Stimulated activated naive CD8-positive, alpha-beta T cell treated with anti-CD3 and anti-CD28 coated beads, Interleukin-15, Interleukin-2, amounts not matched to agents 100 U/mL and 50 U/mL, for 24 hours (primary cell): Measurements from ENCODE around the gene MFSD11.
"Not testable (repeated sequence)": the region's sequence is repeated elsewhere in the genome, so short reads cannot be mapped to it uniquely, and the experiment has no call there.

Experiments used
- ATAC-seq: fragments of 150-1000 bp; cut with Tn5 transposase; one replicate; pipeline ENCODE4 v1.10.0; 2021
- DNase-seq: peaks from one replicate; pipeline ENCODE4 v3.0.0; 2021

The MFSD11 gene

DNA sequence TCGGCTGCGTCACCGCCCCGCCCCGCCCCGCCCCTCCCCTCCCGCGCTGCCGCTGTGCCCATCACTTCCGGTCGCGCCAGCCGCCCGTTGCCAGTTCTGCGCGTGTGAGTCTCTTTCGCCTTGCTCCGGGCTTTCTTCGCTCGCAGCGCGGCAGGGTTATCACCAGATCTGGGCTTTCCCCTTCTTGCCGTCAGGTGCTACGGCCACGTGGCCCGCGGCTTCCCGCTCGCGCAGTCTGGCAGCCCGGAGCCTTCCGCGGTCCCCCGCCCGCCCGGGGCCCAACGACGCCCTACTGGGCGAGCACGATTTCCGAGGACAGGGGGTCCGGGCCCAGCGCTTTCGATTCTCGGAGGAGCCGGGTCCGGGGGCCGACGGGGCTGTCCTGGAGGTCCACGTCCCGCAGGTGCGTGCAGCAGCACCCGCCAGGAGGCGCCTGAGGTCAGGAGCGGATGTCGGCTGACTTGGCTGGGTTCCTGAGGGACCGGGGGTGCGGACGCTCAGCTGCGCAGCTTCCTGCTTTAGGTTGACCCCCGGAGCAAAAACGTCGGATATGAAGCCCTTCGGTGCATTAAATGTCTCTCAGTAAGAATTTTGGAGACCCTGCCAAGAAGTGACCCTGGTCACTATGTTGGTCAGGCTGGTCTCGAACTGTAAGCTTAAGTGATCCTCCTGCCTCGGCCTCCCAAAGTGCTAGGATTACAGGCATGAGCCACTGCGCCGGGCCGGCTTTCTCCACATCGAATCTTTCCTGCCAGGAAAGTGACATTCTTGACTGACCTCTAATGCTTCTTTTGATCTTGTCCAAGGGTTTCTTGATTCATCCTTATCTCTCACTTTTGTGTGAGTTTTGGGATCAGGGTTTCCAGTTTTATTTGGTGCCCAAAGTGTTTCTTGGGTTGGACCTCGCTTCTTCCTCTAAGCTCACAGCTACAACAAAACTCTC, 10.9 kb upstream of the MFSD11 start, which contains the start of gene METTL23:
METTL23 (plus strand) TSS at position 64 of the 943 bp plus-strand sequence. CDS start 2,872 bp downstream, outside the sequence.
- ATAC-seq (peak; percentile 47), DNase-seq (peak; percentile 87)

GRCh38 chr17:76727745-76728456, 10.0 kb upstream of the MFSD11 start:
- DNase-seq = peak; percentile 27

DNA sequence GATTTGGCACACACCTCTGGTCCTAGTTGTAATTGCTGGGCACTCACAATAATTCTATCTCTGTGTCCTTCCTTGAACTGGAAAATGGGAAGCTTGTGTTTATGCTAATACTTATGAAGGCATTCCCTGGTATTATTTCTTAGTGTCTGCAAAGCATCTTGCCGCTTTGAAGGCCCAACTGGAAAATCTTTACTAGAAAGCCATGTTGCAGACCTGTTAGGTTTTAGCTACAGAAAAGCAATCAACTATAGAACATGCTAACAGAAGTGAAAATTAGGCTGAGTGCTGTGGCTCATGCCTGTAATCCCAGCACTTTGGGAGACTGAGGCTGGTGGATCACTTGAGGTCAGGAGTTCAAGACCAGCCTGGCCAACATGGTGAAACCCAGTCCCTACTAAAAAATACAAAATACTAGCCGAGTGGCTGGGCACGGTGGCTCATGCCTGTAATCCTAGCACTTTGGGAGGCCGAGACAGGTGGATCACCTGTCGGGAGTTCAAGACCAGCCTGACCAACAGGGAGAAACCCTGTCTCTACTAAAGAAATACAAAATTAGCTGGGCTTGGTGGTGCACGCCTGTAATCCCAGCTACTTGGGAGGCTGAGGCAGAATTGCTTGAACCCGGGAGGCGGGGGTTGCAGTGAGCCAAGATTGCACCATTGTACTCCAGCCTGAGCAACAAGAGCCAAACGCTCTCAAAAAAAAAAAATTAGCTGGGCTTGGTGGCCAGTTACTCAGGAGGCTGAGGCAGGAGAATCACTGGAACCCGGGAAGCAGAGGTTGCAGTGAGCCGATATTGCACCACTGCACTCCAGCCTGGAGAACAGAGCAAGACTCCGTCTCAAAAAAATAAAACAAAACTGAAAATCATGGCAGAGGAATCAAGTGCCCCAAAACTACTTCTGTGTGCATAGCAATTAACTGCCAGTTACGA, 5.9 kb upstream of the MFSD11 start:
- ATAC-seq, DNase-seq: not testable (repeated sequence)

More at GRCh38 chr17:76727745-76728456, 10.0 kb upstream of the MFSD11 start:
- no peak for ATAC-seq

DNA sequence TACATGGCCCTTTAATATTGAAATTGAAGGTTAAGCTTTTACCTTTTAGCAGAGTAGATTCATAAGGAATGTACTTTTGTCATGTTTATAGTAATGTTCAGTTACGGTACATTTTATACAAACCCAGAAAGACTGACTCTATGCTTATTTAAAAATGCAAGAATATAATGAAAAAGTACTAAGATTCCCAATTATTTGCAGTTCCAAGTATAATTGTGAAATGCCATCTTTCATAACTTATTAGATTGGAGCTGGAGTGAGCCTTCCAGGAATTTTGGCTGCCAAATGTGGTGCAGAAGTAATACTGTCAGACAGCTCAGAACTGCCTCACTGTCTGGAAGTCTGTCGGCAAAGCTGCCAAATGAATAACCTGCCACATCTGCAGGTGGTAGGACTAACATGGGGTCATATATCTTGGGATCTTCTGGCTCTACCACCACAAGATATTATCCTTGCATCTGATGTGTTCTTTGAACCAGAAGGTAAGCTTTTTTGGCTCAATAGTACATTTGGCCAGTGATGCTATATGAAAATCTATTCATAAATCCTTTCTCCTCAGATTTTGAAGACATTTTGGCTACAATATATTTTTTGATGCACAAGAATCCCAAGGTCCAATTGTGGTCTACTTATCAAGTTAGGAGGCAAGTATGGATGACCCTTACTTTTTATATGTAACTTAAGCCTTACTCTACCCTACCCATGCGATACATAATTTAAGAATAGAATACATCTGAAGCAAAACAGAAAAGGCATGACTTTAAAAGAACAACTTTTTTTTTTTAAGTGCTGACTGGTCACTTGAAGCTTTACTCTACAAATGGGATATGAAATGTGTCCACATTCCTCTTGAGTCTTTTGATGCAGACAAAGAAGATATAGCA, 4.9 kb upstream of the MFSD11 start:
- ATAC-seq (no peak), DNase-seq (no peak)

DNA sequence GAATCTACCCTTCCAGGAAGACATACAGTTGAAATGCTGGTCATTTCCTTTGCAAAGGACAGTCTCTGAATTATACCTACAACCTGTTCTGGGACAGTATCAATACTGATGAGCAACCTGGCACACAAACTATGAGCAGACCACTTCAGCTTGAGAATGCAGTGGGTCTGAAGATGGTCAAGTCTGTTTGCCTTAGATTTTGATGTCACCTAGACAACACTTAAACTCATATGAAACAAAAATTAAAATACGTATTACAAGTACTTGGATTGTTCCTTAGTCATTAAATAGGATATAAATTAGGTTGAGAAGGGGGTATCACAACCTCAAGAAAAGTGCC, 4.3 kb upstream of the MFSD11 start:
- ATAC-seq = no peak

GRCh38 chr17:76734080-76734840, 3.7 kb upstream of the MFSD11 start:
- no peak for DNase-seq
- ATAC-seq = no peak

More for the DNA sequence above, 4.3 kb upstream of the MFSD11 start:
- DNase-seq = no peak

DNA sequence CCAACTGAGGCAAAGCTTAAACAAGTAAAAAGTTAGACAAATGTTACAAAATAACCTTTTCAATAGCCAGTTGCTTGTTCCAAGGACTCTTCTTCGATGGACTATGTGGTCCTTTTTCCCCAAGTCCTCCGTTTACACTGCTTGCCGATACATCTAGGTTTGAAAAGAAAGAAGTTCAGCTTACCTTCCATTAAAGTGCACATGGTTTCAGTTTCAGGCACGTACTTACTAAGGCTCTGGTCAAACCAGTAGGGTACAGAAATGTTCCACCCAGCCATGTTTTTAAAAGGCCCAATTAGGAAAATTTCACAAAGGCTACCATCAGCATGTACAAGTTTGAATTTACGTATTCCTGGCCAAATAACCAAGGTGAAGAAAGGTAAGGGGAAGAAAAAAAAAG, 2.9 kb upstream of the MFSD11 start:
- DNase-seq (no peak), ATAC-seq (no peak)

DNA sequence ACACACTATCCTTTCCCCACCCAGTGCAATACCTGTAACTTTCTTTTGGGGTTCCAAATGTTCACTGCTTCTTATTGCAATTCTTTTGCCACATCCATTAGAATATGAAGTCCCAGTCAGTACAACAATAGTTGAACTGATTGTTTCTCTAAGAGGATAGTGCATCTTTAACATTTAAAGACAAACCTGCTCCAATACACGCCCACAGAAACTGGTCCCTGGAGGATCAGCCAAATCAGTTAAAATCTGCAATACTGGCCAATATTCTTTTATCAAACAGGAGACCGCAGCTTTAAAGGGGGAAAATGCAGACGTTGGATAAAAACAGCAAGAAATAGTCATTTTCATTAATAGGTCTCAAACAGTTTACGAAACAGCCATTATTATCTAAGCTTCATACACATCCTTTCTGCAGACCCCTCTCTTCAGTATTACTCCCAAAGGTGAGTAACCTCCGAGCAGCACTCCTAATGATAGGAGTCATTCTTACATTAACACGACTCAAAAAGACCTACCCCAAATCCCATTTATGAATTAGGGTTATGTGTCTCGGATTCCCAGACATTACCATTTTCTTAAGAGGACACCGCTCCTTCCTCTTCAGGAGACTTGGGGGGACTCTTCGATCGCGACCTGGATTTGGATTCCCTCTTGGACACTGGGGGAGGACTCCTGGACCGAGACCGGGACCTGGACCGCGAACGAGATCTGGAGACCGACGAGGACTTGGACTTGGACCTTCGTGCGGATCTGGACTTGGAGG, 2.2 kb upstream of the MFSD11 start:
- ATAC-seq (no peak), DNase-seq (no peak)

DNA sequence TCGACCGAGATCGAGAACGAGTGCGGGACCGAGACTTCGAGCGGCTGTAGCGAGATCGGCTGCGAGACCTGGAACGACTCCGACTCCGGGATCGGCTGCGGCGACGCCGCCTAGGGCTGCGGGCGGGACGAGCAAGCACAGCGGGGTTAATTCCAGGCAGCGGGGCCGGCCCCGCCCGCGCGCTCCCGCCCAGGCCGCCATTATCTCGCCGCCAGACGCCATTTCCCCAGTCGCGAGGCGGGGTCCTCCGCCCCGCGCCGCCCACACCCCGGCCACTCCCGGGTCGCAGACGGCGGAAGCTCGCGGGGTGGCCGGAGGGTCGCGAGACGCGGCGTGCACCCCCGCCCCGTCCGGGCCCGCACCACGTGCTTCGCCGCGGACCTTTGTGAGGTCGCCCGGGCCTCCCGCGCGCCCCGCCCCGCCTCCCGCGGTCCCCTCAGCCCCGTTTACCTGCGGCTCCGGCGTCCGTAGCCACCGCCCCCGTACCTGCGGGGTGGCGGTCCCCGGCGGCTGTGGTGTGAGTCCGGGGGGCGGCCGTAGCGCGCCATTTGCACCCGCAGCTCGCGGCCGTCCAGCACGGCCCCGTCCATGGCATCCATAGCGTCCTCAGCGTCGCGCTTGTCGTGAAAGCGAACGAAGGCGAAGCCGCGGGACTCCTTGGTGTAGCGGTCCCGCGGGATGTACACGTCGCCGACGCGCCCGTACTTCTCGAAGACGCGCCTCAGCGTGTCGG, 1.4 kb upstream of the MFSD11 start:
- peak; percentile 71 for DNase-seq
- ATAC-seq = peak; percentile 16

GRCh38 chr17:76737082-76737675, 740 bp upstream of the MFSD11 start, which contains the start of gene SRSF2:
Gene SRSF2, minus strand, starts transcription at chr17:76737331. Its CDS starts 171 bp downstream, at chr17:76737160.
- ATAC-seq = peak; percentile 75
- peak; percentile 98 for DNase-seq

DNA sequence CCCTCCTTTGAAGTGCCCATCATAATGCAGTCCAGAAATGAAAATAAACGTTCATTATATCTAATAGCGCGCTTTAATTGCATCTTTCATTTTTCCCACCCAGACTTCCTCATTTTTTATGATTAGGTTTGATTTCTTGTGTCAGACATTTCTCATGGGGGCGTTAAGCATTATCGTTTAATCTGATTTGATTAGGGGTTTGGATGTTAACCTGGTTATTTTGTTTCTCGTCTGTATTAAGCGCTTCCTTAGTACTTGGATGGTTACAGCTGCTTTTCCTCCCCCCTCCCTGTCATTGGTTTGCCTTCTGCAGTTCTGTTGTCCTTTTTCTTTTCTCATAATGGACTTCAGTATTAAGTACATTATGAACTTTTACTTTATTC, 540 bp downstream of the MFSD11 start:
- DNase-seq (no peak), ATAC-seq (no peak)

DNA sequence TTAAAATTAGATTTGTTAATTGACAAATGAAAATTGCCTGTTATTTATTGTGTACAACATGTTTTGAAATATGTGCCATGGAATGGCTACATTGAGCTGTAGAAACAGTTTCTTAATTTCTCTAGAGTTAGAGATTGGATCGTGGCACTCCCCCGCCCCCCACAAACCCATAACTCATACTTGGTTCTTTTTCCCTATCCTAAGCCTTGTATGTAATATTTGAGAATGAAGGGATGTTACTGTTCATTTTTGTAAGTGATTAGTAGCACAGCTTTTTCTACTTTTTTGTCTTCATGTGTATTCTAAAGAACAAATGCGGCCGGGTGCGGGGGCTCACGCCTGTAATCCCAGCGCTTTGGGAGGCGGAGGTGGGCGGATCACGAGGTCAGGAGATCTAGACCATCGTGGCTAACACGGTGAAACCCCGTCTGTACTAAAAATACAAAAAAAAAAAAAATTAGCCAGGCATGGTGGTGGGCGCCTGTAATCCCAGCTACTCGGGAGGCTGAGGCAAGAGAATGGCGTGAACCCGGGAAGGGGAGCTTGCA, 1.7 kb downstream of the MFSD11 start:
- DNase-seq, ATAC-seq: not testable (repeated sequence)

DNA sequence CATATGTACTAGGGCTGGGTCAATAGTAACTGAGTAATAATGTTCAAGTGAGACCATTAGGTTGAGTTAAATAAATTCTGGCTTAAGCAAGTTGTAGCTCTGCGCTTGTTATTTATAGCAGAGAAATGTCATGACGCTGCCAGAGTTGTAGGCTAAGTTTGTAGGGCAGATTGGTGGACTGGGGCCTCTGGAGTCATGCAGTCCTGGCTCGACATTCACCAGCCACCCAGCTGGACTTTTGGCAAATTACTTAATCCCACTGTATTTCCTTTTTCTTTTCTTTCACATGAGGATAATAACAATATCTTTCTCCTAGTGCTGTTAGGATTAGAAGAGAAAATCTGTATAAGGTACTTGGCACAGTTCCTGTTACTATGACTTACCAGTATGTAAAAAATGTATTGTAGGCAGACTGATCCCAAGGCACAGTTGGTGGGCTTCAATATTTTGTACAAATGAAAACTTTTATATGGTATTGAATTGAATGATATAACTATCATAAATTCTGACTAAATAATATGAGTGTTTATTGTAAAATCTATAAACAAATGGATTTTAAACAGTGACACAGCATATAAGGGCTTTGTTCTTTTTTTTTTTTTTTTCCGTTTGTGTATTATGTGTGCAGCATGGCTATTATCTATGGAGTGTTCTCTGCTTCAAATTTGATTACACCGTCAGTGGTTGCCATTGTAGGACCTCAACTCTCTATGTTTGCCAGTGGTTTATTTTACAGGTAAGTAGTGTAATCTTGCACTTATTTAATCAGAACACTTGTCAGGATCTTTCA, 2.6 kb downstream of the MFSD11 start:
- DNase-seq = no peak
- ATAC-seq = no peak

DNA sequence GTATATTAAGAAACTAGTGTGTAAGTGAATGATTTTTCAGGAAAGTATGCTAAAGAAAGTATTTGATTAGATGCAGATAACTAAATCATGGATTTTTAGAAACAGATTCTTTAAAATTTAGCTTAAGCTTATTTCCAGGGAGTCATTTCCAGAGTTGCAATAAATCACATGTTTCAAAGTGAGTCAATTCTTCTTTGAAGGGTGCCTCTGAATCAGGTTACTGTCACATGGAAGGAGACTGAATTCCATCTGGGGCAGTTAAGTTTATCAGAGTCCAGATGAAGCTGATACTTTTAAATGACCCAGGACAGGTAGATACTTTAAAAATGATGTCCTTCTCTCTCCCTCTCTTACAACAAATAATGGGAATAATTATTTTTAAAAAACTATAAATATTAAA, 5.0 kb downstream of the MFSD11 start:
- ATAC-seq = no peak
- DNase-seq = no peak

GRCh38 chr17:76744747-76745146, 6.8 kb downstream of the MFSD11 start:
- no peak for DNase-seq
- no peak for ATAC-seq

GRCh38 chr17:76745785-76746184, 7.9 kb downstream of the MFSD11 start:
- ATAC-seq = not testable (repeated sequence)

More at GRCh38 chr17:76745785-76746184, 7.9 kb downstream of the MFSD11 start:
- DNase-seq = not testable (repeated sequence)
